Gastroesophageal sphincter (tissue), 3 donors: ENCODE data around the gene ZGRF1.

Experiments
- CTCF ChIP-seq, 4 experiments: fragments of 200-600 bp in 2 of 4; fragments of 450-650 bp in 2 of 4; sonication (generic) in 1 of 4; IDR thresholded peaks; one replicate each; pipeline ENCODE4 v1.5.1; 2017 to 2019; ENCODE audit warnings: antibody characterized with exemption in 4 of 4, mild to moderate bottlenecking in 2 of 4, moderate library complexity in 2 of 4
- POLR2A ChIP-seq, 2 donors: fragments of 450-650 bp; IDR thresholded peaks; one replicate each; pipeline ENCODE4 v1.6.1; 2017; ENCODE audit warnings: antibody characterized with exemption in 2 of 2, mild to moderate bottlenecking in 2 of 2, moderate library complexity in 1 of 2
- POLR2AphosphoS5 ChIP-seq: sonication (generic); formaldehyde crosslinking; IDR thresholded peaks from one replicate; pipeline ENCODE4 v1.6.1; 2017; ENCODE audit warnings: antibody characterized with exemption

GRCh38 chr4:112645541-112646329 lies 9.0 kb upstream of the ZGRF1 start:
- no peak for TF ChIP-seq POLR2A (IDR thresholded peaks at IDR 0.05)
- TF ChIP-seq CTCF (IDR thresholded peaks at IDR 0.05) = no peak
- TF ChIP-seq POLR2AphosphoS5 = no peak
